WI38 (cell line): ENCODE results near the gene RPL29.

Experiments
- H3K4me3 ChIP-seq: 2 replicates; pipeline ENCODE4 v1.5.1; 2011; ENCODE audit warnings: low read depth, mild to moderate bottlenecking, control low read depth, low read length
- TF ChIP-seq, protein P1 (sequence below): IDR thresholded peaks from 2 replicates; pipeline ENCODE4 v1.5.1; 2012; ENCODE audit warnings: low read depth, mild to moderate bottlenecking, control low read depth, low read length

RPL29 gene

DNA sequence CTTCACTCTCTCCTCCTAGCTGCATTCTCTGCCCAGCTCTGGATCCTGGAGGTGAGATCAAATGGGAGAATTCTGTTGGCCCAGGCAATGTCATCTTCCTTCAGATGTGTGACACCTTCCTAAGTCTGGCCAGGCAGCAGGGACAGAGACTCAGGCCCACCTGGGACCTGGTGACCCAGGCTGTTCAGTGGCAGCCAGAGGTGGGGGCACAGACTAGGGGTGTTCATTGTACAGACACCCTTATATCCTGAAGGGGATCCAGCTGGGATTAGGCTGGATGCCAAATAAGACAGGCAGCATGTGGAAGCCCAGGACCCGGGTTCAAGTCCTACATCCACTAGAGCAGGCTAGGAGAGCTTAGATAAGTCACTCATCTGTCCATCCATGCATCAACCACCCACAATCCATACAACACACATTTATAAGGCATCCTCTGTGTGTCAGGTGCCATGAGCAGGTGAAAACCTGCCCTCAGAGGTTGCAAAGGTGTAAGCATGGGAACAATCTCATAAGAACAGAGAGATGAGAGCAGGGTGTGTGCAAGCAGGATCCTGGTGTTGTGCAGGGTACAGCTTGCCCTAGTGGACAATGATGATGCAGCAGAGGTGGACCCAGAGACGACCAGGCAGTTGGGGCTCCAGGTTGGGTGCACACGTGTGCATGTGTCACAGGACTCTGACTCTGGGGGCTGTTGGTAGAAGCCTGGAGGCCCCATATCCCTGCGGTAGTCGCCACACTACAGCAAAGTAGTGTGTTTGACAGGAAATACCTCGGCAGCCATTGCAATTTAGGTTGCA, 18.3 kb upstream of the RPL29 start:
- TF ChIP-seq, protein P1, sequence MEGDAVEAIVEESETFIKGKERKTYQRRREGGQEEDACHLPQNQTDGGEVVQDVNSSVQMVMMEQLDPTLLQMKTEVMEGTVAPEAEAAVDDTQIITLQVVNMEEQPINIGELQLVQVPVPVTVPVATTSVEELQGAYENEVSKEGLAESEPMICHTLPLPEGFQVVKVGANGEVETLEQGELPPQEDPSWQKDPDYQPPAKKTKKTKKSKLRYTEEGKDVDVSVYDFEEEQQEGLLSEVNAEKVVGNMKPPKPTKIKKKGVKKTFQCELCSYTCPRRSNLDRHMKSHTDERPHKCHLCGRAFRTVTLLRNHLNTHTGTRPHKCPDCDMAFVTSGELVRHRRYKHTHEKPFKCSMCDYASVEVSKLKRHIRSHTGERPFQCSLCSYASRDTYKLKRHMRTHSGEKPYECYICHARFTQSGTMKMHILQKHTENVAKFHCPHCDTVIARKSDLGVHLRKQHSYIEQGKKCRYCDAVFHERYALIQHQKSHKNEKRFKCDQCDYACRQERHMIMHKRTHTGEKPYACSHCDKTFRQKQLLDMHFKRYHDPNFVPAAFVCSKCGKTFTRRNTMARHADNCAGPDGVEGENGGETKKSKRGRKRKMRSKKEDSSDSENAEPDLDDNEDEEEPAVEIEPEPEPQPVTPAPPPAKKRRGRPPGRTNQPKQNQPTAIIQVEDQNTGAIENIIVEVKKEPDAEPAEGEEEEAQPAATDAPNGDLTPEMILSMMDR = no peak
- no peak overlapping the region for H3K4me3 ChIP-seq

DNA sequence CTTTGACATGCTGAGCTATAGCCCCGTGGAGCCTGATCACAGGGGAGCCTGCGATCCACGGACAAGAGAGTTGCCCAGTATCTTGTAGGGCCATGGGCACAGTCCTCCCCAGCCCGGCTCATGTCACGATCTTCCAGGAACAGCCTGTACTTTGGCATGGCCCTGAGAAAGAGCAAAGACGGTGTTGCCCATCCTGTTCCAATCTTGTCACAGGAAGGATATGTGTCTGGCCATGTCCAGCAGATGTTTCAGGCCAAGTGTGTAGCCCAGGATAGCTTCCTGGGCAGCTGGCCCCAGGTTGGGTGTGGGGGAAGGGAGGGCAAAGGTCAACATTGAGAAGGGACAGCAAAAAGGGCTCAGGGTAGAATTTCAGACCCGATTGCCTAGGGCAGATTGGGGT, 17.0 kb upstream of the RPL29 start:
- TF ChIP-seq, protein P1 = no peak
- H3K4me3 ChIP-seq = no peak overlapping the region

DNA sequence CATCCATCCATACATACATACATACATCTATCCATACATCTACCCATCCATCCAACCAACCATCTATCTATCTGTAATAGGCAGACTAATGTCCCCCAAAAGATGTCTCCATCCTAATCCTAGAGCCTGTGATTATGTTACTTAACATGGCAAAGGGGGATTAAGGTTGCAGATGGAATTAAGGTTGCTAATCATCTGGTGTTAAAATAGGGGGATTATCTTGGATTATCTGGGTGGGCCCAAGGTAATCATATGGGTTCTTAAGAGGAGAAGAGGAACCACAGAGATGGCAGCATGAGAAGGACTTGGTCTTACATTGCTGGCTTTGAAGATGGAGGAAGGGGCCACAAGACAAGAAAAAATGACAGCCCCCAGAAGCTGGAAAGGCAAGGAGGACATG, 14.7 kb upstream of the RPL29 start:
- TF ChIP-seq, protein P1 = no peak

DNA sequence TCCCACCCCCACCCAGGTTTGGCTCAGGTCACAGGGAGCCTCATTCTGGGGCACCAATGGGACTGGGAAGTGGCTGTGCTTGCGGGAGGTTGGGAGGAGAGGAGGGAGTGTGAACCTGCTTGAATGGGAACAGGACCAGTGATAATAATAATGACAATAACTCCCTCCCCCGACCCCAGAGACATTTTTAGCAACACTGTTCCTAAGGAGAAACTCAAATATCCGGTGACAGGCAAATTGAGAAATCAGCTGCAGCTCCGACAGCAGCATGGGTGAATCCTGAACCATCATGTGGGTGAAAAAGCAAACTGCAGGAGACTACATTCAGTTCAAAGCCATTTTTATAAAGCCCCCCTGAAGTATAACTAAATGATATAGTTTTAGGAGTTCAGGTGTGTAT, 11.6 kb upstream of the RPL29 start:
- no peak overlapping the region for H3K4me3 ChIP-seq
- TF ChIP-seq, protein P1 = no peak

More for the DNA sequence above, 14.7 kb upstream of the RPL29 start:
- H3K4me3 ChIP-seq = no peak overlapping the region

DNA sequence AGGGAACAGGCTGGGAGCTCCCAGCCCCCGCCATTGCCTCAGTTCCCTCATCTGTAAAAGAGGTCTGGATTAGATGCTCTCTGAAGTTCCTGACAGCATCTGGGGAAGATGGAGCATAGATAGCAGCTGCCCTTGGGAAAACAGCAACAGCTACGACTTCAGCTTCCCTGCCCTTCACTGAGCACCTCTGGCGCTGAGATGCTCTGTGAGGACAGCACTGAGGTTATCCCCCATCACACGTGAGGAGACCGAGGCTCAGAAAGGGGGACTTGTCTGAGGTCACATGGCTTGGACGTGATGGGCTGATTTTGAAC, 11.1 kb upstream of the RPL29 start:
- TF ChIP-seq, protein P1 = no peak
- H3K4me3 ChIP-seq = no peak overlapping the region

DNA sequence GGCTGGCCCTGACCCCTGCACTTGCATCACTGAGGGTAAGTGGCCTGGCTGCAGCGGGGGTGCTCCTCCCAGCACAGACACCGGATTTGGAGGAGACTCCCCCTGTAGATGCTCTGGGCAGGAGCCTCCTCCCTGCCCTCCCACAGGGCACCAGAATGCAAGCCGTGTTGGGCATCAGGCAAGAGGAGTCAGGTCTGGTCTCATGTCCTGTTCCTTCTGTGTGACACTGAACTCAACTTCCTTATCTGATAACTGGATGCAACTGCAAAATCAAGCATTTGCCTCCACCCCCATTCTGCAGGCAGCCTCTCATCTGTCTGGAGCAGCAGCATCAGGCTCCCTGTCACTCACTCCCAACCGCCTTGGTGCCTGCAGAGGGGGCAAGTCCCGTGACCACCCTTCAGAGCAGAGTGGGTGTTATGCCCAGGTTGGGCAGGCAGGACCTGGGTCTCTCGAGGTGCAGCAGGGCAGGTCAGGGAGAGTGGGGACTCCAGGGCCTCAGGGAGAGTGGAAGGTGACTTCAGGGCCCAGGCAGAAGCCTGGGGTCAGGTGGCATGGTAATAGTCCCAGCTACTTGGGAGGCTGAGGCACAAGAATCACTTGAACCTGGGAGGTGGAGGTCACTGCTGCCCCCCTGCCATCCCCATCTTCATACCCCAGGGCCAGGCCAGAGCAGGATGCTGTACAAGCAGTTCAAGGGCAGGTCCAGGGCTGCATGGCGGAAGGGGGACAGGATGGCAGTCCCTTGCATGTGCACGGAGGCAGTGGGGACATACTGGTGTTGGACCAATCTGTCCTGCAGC, 10.5 kb upstream of the RPL29 start:
- TF ChIP-seq, protein P1 = no peak
- no peak overlapping the region for H3K4me3 ChIP-seq

DNA sequence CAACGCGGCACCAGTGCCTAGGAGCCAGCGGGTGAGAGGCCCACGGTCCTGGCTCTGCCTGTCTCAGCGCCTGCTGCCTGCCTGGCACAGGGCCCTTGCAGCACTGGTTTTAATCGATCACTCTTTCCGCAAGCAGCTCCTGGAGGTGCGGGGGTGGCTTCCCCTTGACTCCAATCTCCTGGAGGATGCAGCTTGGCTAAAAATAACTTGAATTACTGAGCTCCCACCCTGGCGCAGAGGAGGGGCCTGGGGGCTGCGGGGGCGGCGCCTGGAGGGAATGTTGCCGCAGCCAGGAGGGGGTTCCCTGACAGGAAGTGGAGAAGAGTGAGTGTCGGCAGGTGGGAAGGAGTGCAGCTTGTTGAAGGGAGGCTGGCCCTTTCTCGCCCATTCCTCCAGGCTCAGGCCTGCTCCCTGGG, 9.9 kb upstream of the RPL29 start:
- no peak overlapping the region for H3K4me3 ChIP-seq
- TF ChIP-seq, protein P1 = no peak
